Smooth muscle cell (in vitro differentiated cells): ENCODE results near the gene DRC7. TPM values are rescaled to one million over a fixed set of nuclear protein-coding genes. Genes with fewer than 3 reads are reported as not detected.

Source experiments
- DNase-seq: peaks from one replicate; lab custom pipeline; 2025; ENCODE audit not compliant: unreplicated experiment; lab: John Stamatoyannopoulos, UW
- H2AFZ ChIP-seq: fragments of 200-600 bp; sonication (generic); 2 replicates; pipeline ENCODE4 v1.6.0; 2016; ENCODE audit warnings: antibody characterized with exemption, low read depth, mild to moderate bottlenecking
- H3F3A ChIP-seq: fragments of 200-600 bp; sonication (generic); 2 replicates; pipeline ENCODE4 v1.6.0; 2017; ENCODE audit warnings: antibody characterized with exemption, low read depth
- H3K27ac ChIP-seq: fragments of 200-600 bp; sonication (generic); 2 replicates; pipeline ENCODE4 v1.5.1; 2016; ENCODE audit warnings: low read depth, mild to moderate bottlenecking
- H3K27me3 ChIP-seq: fragments of 200-600 bp; sonication (generic); 2 replicates; pipeline ENCODE4 v1.6.1; 2016; ENCODE audit warnings: low read depth, mild to moderate bottlenecking
- H3K36me3 ChIP-seq: fragments of 200-600 bp; sonication (generic); 2 replicates; pipeline ENCODE4 v1.5.1; 2016; ENCODE audit warnings: low read depth
- H3K4me1 ChIP-seq: fragments of 200-600 bp; sonication (generic); 2 replicates; pipeline ENCODE4 v1.5.1; 2016; ENCODE audit warnings: low read depth
- H3K4me2 ChIP-seq: fragments of 200-600 bp; sonication (generic); 2 replicates; pipeline ENCODE4 v1.6.0; 2016; ENCODE audit warnings: mild to moderate bottlenecking
- H3K4me3 ChIP-seq: fragments of 200-600 bp; sonication (generic); 2 replicates; pipeline ENCODE4 v1.5.1; 2016; ENCODE audit warnings: mild to moderate bottlenecking
- H3K79me2 ChIP-seq: fragments of 200-600 bp; sonication (generic); 2 replicates; pipeline ENCODE4 v1.6.0; 2016; ENCODE audit warnings: low read depth, mild to moderate bottlenecking
- H3K9ac ChIP-seq: fragments of 200-600 bp; sonication (generic); 2 replicates; pipeline ENCODE4 v1.6.0; 2016; ENCODE audit warnings: low read depth
- H3K9me3 ChIP-seq: fragments of 200-600 bp; sonication (generic); replicated peaks from 2 replicates; pipeline ENCODE4 v1.5.1; 2016; ENCODE audit warnings: low read depth
- H4K20me1 ChIP-seq: fragments of 200-600 bp; sonication (generic); 2 replicates; pipeline ENCODE4 v1.6.0; 2016; ENCODE audit warnings: low read depth
- CTCF ChIP-seq: fragments of 200-600 bp; sonication (generic); IDR thresholded peaks from 2 replicates; pipeline ENCODE4 v1.5.1; 2017; ENCODE audit warnings: borderline replicate concordance, mild to moderate bottlenecking, antibody characterized with exemption; ENCODE audit not compliant: insufficient read depth, poor library complexity, severe bottlenecking
- WGBS: methylation state at CpG from one replicate; pipeline ENCODE4 v1.1.7; 2016; ENCODE audit warnings: low lambda C conversion rate; 5-methylcytosine and 5-hydroxymethylcytosine counted together
- polyA plus RNA-seq: library from polyadenylated mRNA; unstranded; fragments of >200 nt; fragmentation: Nextera tagmentation; extraction: Ambion mirVana; gene quantifications from 2 replicates; pipeline ENCODE4 v1.2.1, GENCODE V29; 2016
- total RNA-seq: library from RNA; depleted of rRNA; stranded (reverse); fragments of >200 nt; gene quantifications from 2 replicates; pipeline ENCODE4 v1.2.3, GENCODE V29; 2014

Gene DRC7
- total and polyA plus RNA-seq, 2 experiments from 2014 or later, result 0.94 TPM; not detected in 1

- no peak for TF ChIP-seq CTCF
- Histone ChIP-seq H3K4me2 (no peak overlapping the region), H3K27ac (no peak overlapping the region), H3K9me3 (no peaks in the 10 kb centered on the region), H3F3A (no peaks in the 10 kb centered on the region), H3K79me2 (no peaks in the 10 kb centered on the region), H3K27me3 (no peaks in the 10 kb centered on the region), H3K36me3 (peaks cover 3% of the 10 kb centered on the region), H3K4me3 (no peak overlapping the region), H3K4me1 (no peaks in the 10 kb centered on the region), H4K20me1 (no peaks in the 10 kb centered on the region), H3K9ac (no peak overlapping the region), H2AFZ (no peak overlapping the region)
- no peak for DNase-seq
- WGBS, result 96% methylated on average over 14 of the region's 16 CpGs
These were observed 47.1 kb downstream of the DRC7 start for GRCh38 chr16:57741660-57742191.

DNA sequence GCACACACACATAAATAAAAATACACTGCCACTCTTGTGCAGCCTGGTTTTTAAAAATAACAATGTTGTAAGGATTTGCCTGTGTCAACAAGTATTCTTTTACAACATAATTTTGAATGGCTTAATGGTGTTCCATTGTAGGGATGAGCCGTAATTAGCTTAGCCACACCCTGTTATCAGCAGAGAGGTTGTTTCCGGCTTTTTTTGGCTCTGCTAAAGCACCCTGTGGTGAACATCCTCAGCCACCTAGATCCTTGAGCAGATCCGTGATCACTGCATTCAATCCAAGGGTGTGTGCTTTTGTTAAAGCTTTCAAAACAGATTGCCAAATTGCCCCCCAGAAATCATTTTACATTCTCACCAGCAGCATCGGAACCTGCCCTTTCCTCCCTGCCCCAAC is 47.9 kb downstream of the DRC7 start:
- Histone ChIP-seq H3K9ac (no peak overlapping the region), H3K4me2 (no peak overlapping the region), H3K27me3 (no peaks in the 10 kb centered on the region), H3K4me3 (no peak overlapping the region), H4K20me1 (no peaks in the 10 kb centered on the region), H2AFZ (no peak overlapping the region), H3K4me1 (no peaks in the 10 kb centered on the region), H3F3A (no peaks in the 10 kb centered on the region), H3K9me3 (no peaks in the 10 kb centered on the region), H3K36me3 (peaks cover 3% of the 10 kb centered on the region), H3K27ac (no peak overlapping the region), H3K79me2 (no peaks in the 10 kb centered on the region)
- TF ChIP-seq CTCF, result no peak
- DNase-seq, result no peak
- 89% methylated on average over 4 of the region's 4 CpGs for WGBS

DNA sequence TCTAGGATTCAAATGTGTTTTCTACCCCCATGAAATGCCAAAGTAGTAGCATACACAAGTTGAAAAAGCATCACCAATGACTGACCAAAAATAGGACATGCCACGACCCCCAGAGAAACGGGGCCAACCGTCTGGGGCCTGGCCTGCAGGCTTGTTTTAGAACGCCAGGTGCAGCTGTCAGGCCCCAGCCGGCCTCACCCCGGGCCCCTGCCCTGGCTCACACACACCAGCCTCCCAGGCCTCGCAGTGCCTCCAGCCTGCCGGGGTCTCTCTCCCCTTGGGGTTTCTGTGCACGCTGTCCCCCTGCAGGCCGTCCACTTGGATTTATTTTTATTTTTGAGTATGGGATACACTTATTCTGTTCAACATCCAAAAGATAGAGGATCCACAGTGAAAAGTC is 48.9 kb downstream of the DRC7 start:
- Histone ChIP-seq H4K20me1 (no peaks in the 10 kb centered on the region), H3K4me1 (no peaks in the 10 kb centered on the region), H3K27me3 (no peaks in the 10 kb centered on the region), H2AFZ (no peak overlapping the region), H3K9me3 (no peaks in the 10 kb centered on the region), H3K79me2 (no peaks in the 10 kb centered on the region), H3K27ac (no peak overlapping the region), H3F3A (no peaks in the 10 kb centered on the region), H3K36me3 (peaks cover 3% of the 10 kb centered on the region), H3K4me3 (no peak overlapping the region), H3K9ac (no peak overlapping the region), H3K4me2 (no peak overlapping the region)
- 91% methylated on average over 10 of the region's 10 CpGs for WGBS
- DNase-seq, result no peak
- no peak for TF ChIP-seq CTCF

- no peak overlapping the region for H3K4me3 ChIP-seq
- H3K4me1 ChIP-seq, result no peaks in the 10 kb centered on the region
- no peaks in the 10 kb centered on the region for H3F3A ChIP-seq
- no peaks in the 10 kb centered on the region for H3K9me3 ChIP-seq
- no peak for DNase-seq
- TF ChIP-seq CTCF, result no peak
- no peaks in the 10 kb centered on the region for H3K27me3 ChIP-seq
- H3K79me2 ChIP-seq, result no peaks in the 10 kb centered on the region
- H3K4me2 ChIP-seq, result no peak overlapping the region
- H3K9ac ChIP-seq, result no peak overlapping the region
- no peaks in the 10 kb centered on the region for H4K20me1 ChIP-seq
- 91% methylated on average over 23 of the region's 23 CpGs for WGBS
- H3K36me3 ChIP-seq, result peaks cover 3% of the 10 kb centered on the region
- H3K27ac ChIP-seq, result no peak overlapping the region
- no peak overlapping the region for H2AFZ ChIP-seq
These were observed 49.5 kb downstream of the DRC7 start for GRCh38 chr16:57743886-57744641.
